Measurements from ENCODE around the gene RAP2C.

- TF ChIP-seq, protein P1, sequence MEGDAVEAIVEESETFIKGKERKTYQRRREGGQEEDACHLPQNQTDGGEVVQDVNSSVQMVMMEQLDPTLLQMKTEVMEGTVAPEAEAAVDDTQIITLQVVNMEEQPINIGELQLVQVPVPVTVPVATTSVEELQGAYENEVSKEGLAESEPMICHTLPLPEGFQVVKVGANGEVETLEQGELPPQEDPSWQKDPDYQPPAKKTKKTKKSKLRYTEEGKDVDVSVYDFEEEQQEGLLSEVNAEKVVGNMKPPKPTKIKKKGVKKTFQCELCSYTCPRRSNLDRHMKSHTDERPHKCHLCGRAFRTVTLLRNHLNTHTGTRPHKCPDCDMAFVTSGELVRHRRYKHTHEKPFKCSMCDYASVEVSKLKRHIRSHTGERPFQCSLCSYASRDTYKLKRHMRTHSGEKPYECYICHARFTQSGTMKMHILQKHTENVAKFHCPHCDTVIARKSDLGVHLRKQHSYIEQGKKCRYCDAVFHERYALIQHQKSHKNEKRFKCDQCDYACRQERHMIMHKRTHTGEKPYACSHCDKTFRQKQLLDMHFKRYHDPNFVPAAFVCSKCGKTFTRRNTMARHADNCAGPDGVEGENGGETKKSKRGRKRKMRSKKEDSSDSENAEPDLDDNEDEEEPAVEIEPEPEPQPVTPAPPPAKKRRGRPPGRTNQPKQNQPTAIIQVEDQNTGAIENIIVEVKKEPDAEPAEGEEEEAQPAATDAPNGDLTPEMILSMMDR (IDR thresholded peaks at IDR 0.05): peak in 5 of 7 experiments; percentile 21 to 36 (median 31)
- TF ChIP-seq POLR2A (IDR thresholded peaks at IDR 0.05): no peak
Measured at GRCh38 chrX:132226169-132226568, 6.9 kb upstream of the RAP2C start.

All from body of pancreas (tissue), 4 donors.